ENCODE data around the gene MAGEA8. TPM values are rescaled to one million over a fixed set of nuclear protein-coding genes. Genes with fewer than 3 reads are reported as not detected.

Gene MAGEA8
- total and polyA plus RNA-seq, 9 of the 15 experiments (the other 6 are each of a cell fraction or from before 2014, with no cell fraction given), result 0.49 to 4.6 (median 1.9) TPM

GRCh38 chrX:149848855-149849254 lies 32.1 kb upstream of the MAGEA8 start (continued):
- TF ChIP-seq STAT5B (CRISPR knock-in tag; IDR thresholded peaks at IDR 0.05) (no peak), THAP12 (CRISPR knock-in tag; IDR thresholded peaks at IDR 0.05) (no peak), ZNF24 (IDR thresholded peaks at IDR 0.05) (no peak), ZNF609 (CRISPR knock-in tag; IDR thresholded peaks at IDR 0.05; ENCODE audit: borderline replicate concordance) (no peak), HINFP (tag; conservative IDR thresholded peaks at IDR 0.05; ENCODE audit: low read depth) (no peak), ZFP30 (CRISPR knock-in tag; IDR thresholded peaks at IDR 0.05; ENCODE audit: borderline replicate concordance) (no peak), CBX1 (IDR thresholded peaks at IDR 0.05; ENCODE audit: low read depth) (no peak), KLF13 (tag; IDR thresholded peaks at IDR 0.05; ENCODE audit: borderline replicate concordance, low read depth) (no peak), ZSCAN29 (IDR thresholded peaks at IDR 0.05) (no peak), CC2D1A (IDR thresholded peaks at IDR 0.05) (peak; percentile 54; the same call in 1 of the 2 replicates), ARID1B (IDR thresholded peaks at IDR 0.05) (peak; percentile 91), BDP1 (IDR thresholded peaks at IDR 0.05; ENCODE audit: insufficient read depth, insufficient read length) (no peak), ZNF655 (CRISPR knock-in tag; IDR thresholded peaks at IDR 0.05) (no peak), ZBTB26 (CRISPR knock-in tag; IDR thresholded peaks at IDR 0.05) (no peak), ASH1L (IDR thresholded peaks at IDR 0.05; ENCODE audit: borderline replicate concordance, low read depth, partially characterized antibody) (no peak)

All from K562 (cell line).